ENCODE data around the gene KRT7. TPM values are rescaled to one million over a fixed set of nuclear protein-coding genes. Genes with fewer than 3 reads are reported as not detected.

The KRT7 gene
- total RNA-seq, 1 donor from 2014 or later = not detected

GRCh38 chr12:52228931-52229330 lies 4.1 kb upstream of the KRT7 start:
- Mint-ChIP-seq H3K27ac (ENCODE audit: unreplicated experiment) (no peak overlapping the region), H3K27me3 (ENCODE audit: unreplicated experiment) (peaks cover 15% of the 10 kb centered on the region)

GRCh38 chr12:52229836-52230343 lies 3.2 kb upstream of the KRT7 start:
- H3K27me3 Mint-ChIP-seq (ENCODE audit: unreplicated experiment) = peaks cover 15% of the 10 kb centered on the region
- H3K9me3 Mint-ChIP-seq (ENCODE audit: unreplicated experiment) = no peaks in the 10 kb centered on the region
- H3K27ac Mint-ChIP-seq (ENCODE audit: unreplicated experiment) = no peak overlapping the region
- DNase-seq (ENCODE audit: low spot score) = no peak
- H3K4me3 Mint-ChIP-seq (ENCODE audit: unreplicated experiment) = no peak overlapping the region
- H3K4me1 Mint-ChIP-seq (ENCODE audit: unreplicated experiment) = peaks cover 17% of the 10 kb centered on the region
- H3K36me3 Mint-ChIP-seq (ENCODE audit: low read depth, unreplicated experiment) = no peaks in the 10 kb centered on the region
- no peak for TF ChIP-seq CTCF (IDR thresholded peaks at IDR 0.05; ENCODE audit: unreplicated experiment)

More at GRCh38 chr12:52228931-52229330, 4.1 kb upstream of the KRT7 start:
- H3K9me3 Mint-ChIP-seq (ENCODE audit: unreplicated experiment) = no peaks in the 10 kb centered on the region
- DNase-seq (ENCODE audit: low spot score) = no peak
- H3K4me1 Mint-ChIP-seq (ENCODE audit: unreplicated experiment) = peaks cover 11% of the 10 kb centered on the region
- no peak for TF ChIP-seq CTCF (IDR thresholded peaks at IDR 0.05; ENCODE audit: unreplicated experiment)
- no peak overlapping the region for H3K4me3 Mint-ChIP-seq (ENCODE audit: unreplicated experiment)
- no peaks in the 10 kb centered on the region for H3K36me3 Mint-ChIP-seq (ENCODE audit: low read depth, unreplicated experiment)

DNA sequence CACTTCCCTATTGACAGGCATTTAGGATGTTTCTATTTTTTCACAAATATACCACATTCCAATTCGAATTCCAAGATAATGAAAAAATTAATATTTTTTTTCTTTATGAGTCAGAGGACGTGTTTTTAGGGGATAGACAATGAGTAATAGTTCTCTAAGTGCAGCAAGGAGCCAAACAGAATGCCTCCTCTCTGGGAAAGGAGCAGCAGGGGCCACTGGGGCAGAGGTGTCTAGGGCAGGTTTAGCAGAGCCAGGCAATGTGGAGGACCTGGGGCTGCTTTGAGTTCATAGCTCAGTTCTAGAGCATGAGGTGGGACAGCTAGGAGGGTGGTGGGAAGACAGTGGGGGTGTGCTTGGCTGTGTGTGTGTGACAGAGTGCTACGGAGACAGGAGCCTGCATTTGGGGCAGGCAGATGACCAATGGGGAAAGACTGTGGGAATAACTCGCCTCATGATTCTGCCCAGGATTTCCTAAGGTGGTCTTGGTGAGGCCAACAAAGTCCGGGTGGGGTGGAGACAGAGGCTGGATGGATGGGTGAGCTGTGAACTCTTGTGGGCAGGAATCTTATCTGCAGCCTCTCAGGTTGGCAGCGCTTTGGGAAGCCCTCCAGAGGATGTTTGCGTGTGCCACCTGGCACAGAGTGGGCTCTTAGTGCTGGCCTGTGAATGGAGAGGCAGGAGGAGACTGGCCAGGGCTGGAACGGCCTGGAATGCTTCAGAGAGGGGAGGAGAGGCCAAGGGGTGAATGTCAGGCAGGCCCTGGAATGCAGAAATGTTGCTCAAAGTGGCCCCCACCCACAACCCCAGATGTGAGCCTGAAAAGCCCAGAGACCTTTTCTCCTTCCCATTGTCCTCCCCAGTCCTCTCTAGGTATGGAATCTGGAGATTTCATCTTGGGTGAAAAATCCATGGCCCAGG lies 2.4 kb upstream of the KRT7 start:
- H3K4me1 Mint-ChIP-seq (ENCODE audit: unreplicated experiment) = peaks cover 22% of the 10 kb centered on the region
- H3K36me3 Mint-ChIP-seq (ENCODE audit: low read depth, unreplicated experiment) = no peaks in the 10 kb centered on the region
- no peaks in the 10 kb centered on the region for H3K9me3 Mint-ChIP-seq (ENCODE audit: unreplicated experiment)
- no peak overlapping the region for H3K27ac Mint-ChIP-seq (ENCODE audit: unreplicated experiment)
- TF ChIP-seq CTCF (IDR thresholded peaks at IDR 0.05; ENCODE audit: unreplicated experiment) = no peak
- no peak for DNase-seq (ENCODE audit: low spot score)
- peaks cover 18% of the 10 kb centered on the region for H3K27me3 Mint-ChIP-seq (ENCODE audit: unreplicated experiment)
- H3K4me3 Mint-ChIP-seq (ENCODE audit: unreplicated experiment) = no peak overlapping the region

GRCh38 chr12:52231305-52232202 lies 1.5 kb upstream of the KRT7 start:
- Mint-ChIP-seq H3K27ac (ENCODE audit: unreplicated experiment) (no peak overlapping the region), H3K36me3 (ENCODE audit: low read depth, unreplicated experiment) (no peaks in the 10 kb centered on the region), H3K4me3 (ENCODE audit: unreplicated experiment) (no peak overlapping the region), H3K27me3 (ENCODE audit: unreplicated experiment) (peaks cover 18% of the 10 kb centered on the region), H3K9me3 (ENCODE audit: unreplicated experiment) (no peaks in the 10 kb centered on the region), H3K4me1 (ENCODE audit: unreplicated experiment) (peaks cover 22% of the 10 kb centered on the region)
- TF ChIP-seq CTCF (IDR thresholded peaks at IDR 0.05; ENCODE audit: unreplicated experiment) = no peak
- DNase-seq (ENCODE audit: low spot score) = no peak

Data from endothelial cell (in vitro differentiated cells).